Neural progenitor cell (in vitro differentiated cells): ENCODE data around the gene PHF1. TPM values are rescaled to one million over a fixed set of nuclear protein-coding genes. Genes with fewer than 3 reads are reported as not detected.

ENCODE experiments used
- DNase-seq: peaks from one replicate; pipeline ENCODE4 v3.0.0-alpha.2; 2016; ENCODE audit warnings: low spot score
- H2AFZ ChIP-seq: fragments of 200-600 bp; sonication (generic); replicated peaks from 2 replicates; pipeline ENCODE4 v1.6.1; 2016; ENCODE audit warnings: antibody characterized with exemption
- H3F3A ChIP-seq: fragments of 200-600 bp; sonication (generic); 2 replicates; pipeline ENCODE4 v1.6.1; 2016; ENCODE audit warnings: antibody characterized with exemption, low read depth
- H3K27ac ChIP-seq: fragments of 200-600 bp; sonication (generic); 2 replicates; pipeline ENCODE4 v1.5.1; 2016; ENCODE audit warnings: mild to moderate bottlenecking
- H3K27me3 ChIP-seq: fragments of 200-600 bp; sonication (generic); 2 replicates; pipeline ENCODE4 v1.6.1; 2016; ENCODE audit warnings: mild to moderate bottlenecking, moderate library complexity
- H3K36me3 ChIP-seq: fragments of 200-600 bp; sonication (generic); 2 replicates; pipeline ENCODE4 v1.5.1; 2016
- H3K4me1 ChIP-seq: fragments of 200-600 bp; sonication (generic); 2 replicates; pipeline ENCODE4 v1.6.1; 2016; ENCODE audit warnings: mixed run types
- H3K4me2 ChIP-seq: fragments of 200-600 bp; sonication (generic); 2 replicates; pipeline ENCODE4 v1.6.1; 2016
- H3K4me3 ChIP-seq: fragments of 200-600 bp; sonication (generic); 2 replicates; pipeline ENCODE4 v1.5.1; 2016
- H3K79me2 ChIP-seq: fragments of 200-600 bp; sonication (generic); 2 replicates; pipeline ENCODE4 v1.6.1; 2016; ENCODE audit warnings: low read depth
- H3K9ac ChIP-seq: fragments of 200-600 bp; sonication (generic); 2 replicates; pipeline ENCODE4 v1.6.1; 2016
- H3K9me3 ChIP-seq: fragments of 200-600 bp; sonication (generic); 2 replicates; pipeline ENCODE4 v1.5.1; 2016; ENCODE audit warnings: low read depth
- H4K20me1 ChIP-seq: fragments of 200-600 bp; sonication (generic); 2 replicates; pipeline ENCODE4 v1.6.1; 2016; ENCODE audit warnings: low read depth
- H3K27ac Mint-ChIP-seq: 3 replicates; pipeline ENCODE4 v1.8.0; 2021; ENCODE audit warnings: mixed read lengths
- H3K27me3 Mint-ChIP-seq: 2 replicates; pipeline ENCODE4 v1.8.0; 2022; ENCODE audit warnings: low read depth, mild to moderate bottlenecking, inconsistent platforms, moderate library complexity, mixed read lengths; ENCODE audit not compliant: insufficient read depth
- H3K36me3 Mint-ChIP-seq: 3 replicates; pipeline ENCODE4 v1.8.0; 2021; ENCODE audit warnings: mixed read lengths
- H3K4me1 Mint-ChIP-seq: 3 replicates; pipeline ENCODE4 v1.8.0; 2021; ENCODE audit warnings: mixed read lengths
- H3K4me3 Mint-ChIP-seq: 3 replicates; pipeline ENCODE4 v1.8.0; 2021; ENCODE audit warnings: mild to moderate bottlenecking, moderate library complexity, mixed read lengths
- H3K9me3 Mint-ChIP-seq: 3 replicates; pipeline ENCODE4 v1.8.0; 2020; ENCODE audit warnings: mixed read lengths
- EZH2 ChIP-seq: fragments of 200-600 bp; sonication (generic); IDR thresholded peaks from 2 replicates; pipeline ENCODE4 v1.6.1; 2017; ENCODE audit warnings: antibody characterized with exemption, mild to moderate bottlenecking, moderate library complexity
- EZH2phosphoT487 ChIP-seq: fragments of 200-600 bp; sonication (generic); IDR thresholded peaks from 2 replicates; pipeline ENCODE4 v1.6.1; 2017; ENCODE audit warnings: antibody characterized with exemption
- total RNA-seq: library from RNA; depleted of rRNA; stranded (reverse); fragments of >200 nt; gene quantifications from 2 replicates; pipeline ENCODE4 v1.2.3, GENCODE V29; 2015; ENCODE audit warnings: low replicate concordance
- TF ChIP-seq, protein P1 (sequence below): fragments of 200-600 bp; sonication (generic); IDR thresholded peaks from 2 replicates; pipeline ENCODE4 v1.5.1; 2017; ENCODE audit warnings: antibody characterized with exemption, mild to moderate bottlenecking

PHF1 gene
- total RNA-seq, 1 donor from 2014 or later: 25.6 TPM

DNA sequence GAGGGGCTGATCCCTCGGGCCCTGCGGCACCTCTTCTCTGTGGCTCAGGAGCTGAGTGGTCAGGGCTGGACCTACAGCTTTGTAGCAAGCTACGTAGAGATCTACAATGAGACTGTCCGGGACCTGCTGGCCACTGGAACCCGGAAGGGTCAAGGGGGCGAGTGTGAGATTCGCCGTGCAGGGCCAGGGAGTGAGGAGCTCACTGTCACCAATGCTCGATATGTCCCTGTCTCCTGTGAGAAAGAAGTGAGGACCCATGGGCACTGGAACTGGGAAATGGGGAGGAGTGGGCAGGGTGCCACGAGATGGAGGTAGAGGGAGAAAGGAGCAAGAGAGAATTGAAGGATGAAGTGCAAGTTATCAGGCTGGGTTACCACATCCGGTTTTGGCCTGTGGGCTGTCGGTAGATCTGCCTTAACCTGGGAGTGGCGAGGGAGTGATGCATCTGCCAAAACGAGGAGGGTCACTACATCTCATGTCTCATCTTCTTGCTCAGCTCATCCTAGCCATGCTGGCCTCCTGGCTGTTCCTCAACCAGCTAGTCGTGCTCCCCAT lies 5.4 kb upstream of the PHF1 start:
- Histone ChIP-seq H3K4me2 (no peak overlapping the region), H3K4me1 (no peaks in the 10 kb centered on the region), H3K9me3 (no peaks in the 10 kb centered on the region), H3K27ac (no peak overlapping the region), H4K20me1 (peaks cover 3% of the 10 kb centered on the region), H3K79me2 (peaks cover 22% of the 10 kb centered on the region), H3F3A (peaks cover 34% of the 10 kb centered on the region), H2AFZ (no peak overlapping the region), H3K36me3 (peaks cover 10% of the 10 kb centered on the region), H3K9ac (no peak overlapping the region), H3K27me3 (no peaks in the 10 kb centered on the region), H3K4me3 (no peak overlapping the region)
- no peak for DNase-seq
- Mint-ChIP-seq H3K4me3 (no peak overlapping the region), H3K27me3 (no peaks in the 10 kb centered on the region), H3K36me3 (peaks cover 26% of the 10 kb centered on the region), H3K27ac (no peak overlapping the region), H3K9me3 (no peaks in the 10 kb centered on the region), H3K4me1 (peaks cover 10% of the 10 kb centered on the region)
- TF ChIP-seq EZH2phosphoT487: no peak
- TF ChIP-seq, protein P1, sequence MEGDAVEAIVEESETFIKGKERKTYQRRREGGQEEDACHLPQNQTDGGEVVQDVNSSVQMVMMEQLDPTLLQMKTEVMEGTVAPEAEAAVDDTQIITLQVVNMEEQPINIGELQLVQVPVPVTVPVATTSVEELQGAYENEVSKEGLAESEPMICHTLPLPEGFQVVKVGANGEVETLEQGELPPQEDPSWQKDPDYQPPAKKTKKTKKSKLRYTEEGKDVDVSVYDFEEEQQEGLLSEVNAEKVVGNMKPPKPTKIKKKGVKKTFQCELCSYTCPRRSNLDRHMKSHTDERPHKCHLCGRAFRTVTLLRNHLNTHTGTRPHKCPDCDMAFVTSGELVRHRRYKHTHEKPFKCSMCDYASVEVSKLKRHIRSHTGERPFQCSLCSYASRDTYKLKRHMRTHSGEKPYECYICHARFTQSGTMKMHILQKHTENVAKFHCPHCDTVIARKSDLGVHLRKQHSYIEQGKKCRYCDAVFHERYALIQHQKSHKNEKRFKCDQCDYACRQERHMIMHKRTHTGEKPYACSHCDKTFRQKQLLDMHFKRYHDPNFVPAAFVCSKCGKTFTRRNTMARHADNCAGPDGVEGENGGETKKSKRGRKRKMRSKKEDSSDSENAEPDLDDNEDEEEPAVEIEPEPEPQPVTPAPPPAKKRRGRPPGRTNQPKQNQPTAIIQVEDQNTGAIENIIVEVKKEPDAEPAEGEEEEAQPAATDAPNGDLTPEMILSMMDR: no peak
- no peak for TF ChIP-seq EZH2

DNA sequence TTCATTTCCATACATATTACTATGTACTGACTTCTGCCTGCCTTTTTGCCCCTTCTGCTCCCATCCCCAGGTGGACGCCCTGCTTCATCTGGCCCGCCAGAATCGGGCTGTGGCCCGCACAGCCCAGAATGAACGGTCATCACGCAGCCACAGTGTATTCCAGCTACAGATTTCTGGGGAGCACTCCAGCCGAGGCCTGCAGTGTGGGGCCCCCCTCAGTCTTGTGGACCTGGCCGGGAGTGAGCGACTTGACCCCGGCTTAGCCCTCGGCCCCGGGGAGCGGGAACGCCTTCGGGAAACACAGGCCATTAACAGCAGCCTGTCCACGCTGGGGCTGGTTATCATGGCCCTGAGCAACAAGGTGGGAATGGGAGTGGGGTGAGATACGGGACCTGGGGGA lies 4.7 kb upstream of the PHF1 start:
- DNase-seq: no peak
- Mint-ChIP-seq H3K9me3 (no peaks in the 10 kb centered on the region), H3K36me3 (peaks cover 26% of the 10 kb centered on the region), H3K27ac (no peak overlapping the region), H3K27me3 (no peaks in the 10 kb centered on the region), H3K4me3 (no peak overlapping the region), H3K4me1 (peaks cover 10% of the 10 kb centered on the region)
- Histone ChIP-seq H3K79me2 (peaks cover 19% of the 10 kb centered on the region), H3K4me3 (no peak overlapping the region), H4K20me1 (no peaks in the 10 kb centered on the region), H3K4me2 (no peak overlapping the region), H3F3A (peaks cover 35% of the 10 kb centered on the region), H3K27ac (no peak overlapping the region), H3K27me3 (no peaks in the 10 kb centered on the region), H3K4me1 (no peaks in the 10 kb centered on the region), H3K9ac (no peak overlapping the region), H3K36me3 (peaks cover 10% of the 10 kb centered on the region), H2AFZ (no peak overlapping the region), H3K9me3 (no peaks in the 10 kb centered on the region)
- TF ChIP-seq EZH2: no peak
- TF ChIP-seq, protein P1: no peak
- no peak for TF ChIP-seq EZH2phosphoT487

DNA sequence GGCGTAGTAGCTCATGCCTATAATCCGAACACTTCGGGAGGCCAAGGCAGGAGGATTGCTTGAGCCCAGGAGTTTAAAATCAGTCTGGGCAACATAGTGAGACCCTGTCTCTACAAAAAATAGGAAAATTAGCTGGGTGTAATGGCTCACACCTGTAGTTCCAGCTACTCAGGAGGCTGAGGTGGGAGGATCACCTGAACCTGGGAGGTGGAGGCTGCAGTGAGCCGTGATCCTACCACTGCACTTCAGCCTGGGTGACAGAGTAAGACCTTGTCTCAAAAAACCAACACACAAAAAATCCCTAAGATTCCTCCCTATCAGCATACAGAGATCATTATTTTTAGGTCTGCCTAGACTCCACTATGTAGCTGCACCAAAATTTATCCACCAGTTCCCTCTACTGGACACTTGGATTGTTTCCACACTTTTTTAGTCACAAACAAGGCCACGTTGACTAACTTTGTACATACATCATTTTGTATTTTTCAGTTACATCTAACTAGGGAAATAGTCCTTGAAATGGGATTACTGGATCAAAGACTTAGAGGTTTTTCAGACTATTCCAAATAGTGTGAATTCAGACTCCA lies 3.6 kb upstream of the PHF1 start:
- TF ChIP-seq, protein P1: peak; percentile 19
- TF ChIP-seq EZH2phosphoT487 (no peak), EZH2 (no peak)
- H3K4me1 ChIP-seq: peaks cover 4% of the 10 kb centered on the region
- peaks cover 19% of the 10 kb centered on the region for H3K79me2 ChIP-seq
- no peaks in the 10 kb centered on the region for H3K9me3 ChIP-seq
- no peak overlapping the region for H3K4me3 ChIP-seq
- H3K9ac ChIP-seq: no peak overlapping the region
- Mint-ChIP-seq H3K9me3 (no peaks in the 10 kb centered on the region), H3K36me3 (peaks cover 30% of the 10 kb centered on the region), H3K4me1 (peaks cover 15% of the 10 kb centered on the region), H3K27ac (no peak overlapping the region), H3K27me3 (peaks cover 6% of the 10 kb centered on the region), H3K4me3 (no peak overlapping the region)
- no peak overlapping the region for H3K27ac ChIP-seq
- H3F3A ChIP-seq: peaks cover 45% of the 10 kb centered on the region
- H3K36me3 ChIP-seq: peaks cover 10% of the 10 kb centered on the region
- H3K27me3 ChIP-seq: no peaks in the 10 kb centered on the region
- H2AFZ ChIP-seq: no peak overlapping the region
- no peaks in the 10 kb centered on the region for H4K20me1 ChIP-seq
- DNase-seq: no peak
- H3K4me2 ChIP-seq: no peak overlapping the region
